GM18520 (cell line): ENCODE results near the gene P3H1.
"Not testable (repeated sequence)": the region's sequence is repeated elsewhere in the genome, so short reads cannot be mapped to it uniquely, and the experiment has no call there.

Source experiments
- ATAC-seq: cut with Tn5 transposase; IDR thresholded peaks from one replicate; pipeline ENCODE4 v1.9.1; 2021; ENCODE audit not compliant: unreplicated experiment

The P3H1 gene

GRCh38 chr1:42774928-42775526 lies 8.2 kb upstream of the P3H1 start:
- no peak for ATAC-seq

- no peak for ATAC-seq
These were observed 6.6 kb upstream of the P3H1 start for GRCh38 chr1:42773420-42773819.

- ATAC-seq: no peak
These were observed 3.0 kb upstream of the P3H1 start for GRCh38 chr1:42769811-42770210.

- no peak for ATAC-seq
These were observed 1.3 kb upstream of the P3H1 start for GRCh38 chr1:42768172-42768571.

- ATAC-seq: peak; percentile 2
These were observed 727 bp upstream of the P3H1 start for GRCh38 chr1:42767510-42768000.

- ATAC-seq: no peak
These were observed 742 bp downstream of the P3H1 start for GRCh38 chr1:42765832-42766740.

- ATAC-seq: no peak
These were observed 1.6 kb downstream of the P3H1 start for GRCh38 chr1:42765269-42765668.

- no peak for ATAC-seq
These were observed 4.6 kb downstream of the P3H1 start for GRCh38 chr1:42762269-42762668.

GRCh38 chr1:42761567-42761966 lies 5.3 kb downstream of the P3H1 start:
- no peak for ATAC-seq

- ATAC-seq: no peak
These were observed 7.7 kb downstream of the P3H1 start for GRCh38 chr1:42759114-42759513.

GRCh38 chr1:42758641-42759040 lies 8.2 kb downstream of the P3H1 start:
- ATAC-seq: no peak

GRCh38 chr1:42757892-42758275 lies 8.9 kb downstream of the P3H1 start:
- no peak for ATAC-seq

GRCh38 chr1:42756956-42757891 lies 9.6 kb downstream of the P3H1 start:
- ATAC-seq: no peak

- no peak for ATAC-seq
These were observed 13.8 kb downstream of the P3H1 start for GRCh38 chr1:42753070-42753469.

GRCh38 chr1:42752284-42752683 lies 14.5 kb downstream of the P3H1 start:
- no peak for ATAC-seq

- ATAC-seq: not testable (repeated sequence)
These were observed 15.2 kb downstream of the P3H1 start for GRCh38 chr1:42751511-42752070.

GRCh38 chr1:42750041-42750440 lies 16.8 kb downstream of the P3H1 start:
- ATAC-seq: no peak

GRCh38 chr1:42748461-42749410 lies 18.1 kb downstream of the P3H1 start:
- ATAC-seq: no peak

- no peak for ATAC-seq
These were observed 18.8 kb downstream of the P3H1 start for GRCh38 chr1:42748021-42748420.

- ATAC-seq: no peak
These were observed 19.7 kb downstream of the P3H1 start for GRCh38 chr1:42747125-42747524.
